GM12878 (cell line): ENCODE measurements around the gene AK8. TPM values are rescaled to one million over a fixed set of nuclear protein-coding genes. Genes with fewer than 3 reads are reported as not detected.

Experiments
- ATAC-seq: fragments of 200-7000 bp; cut with Tn5 transposase; 3 replicates; pipeline ENCODE4 v1.9.1; 2020; ENCODE audit warnings: mild to moderate bottlenecking, moderate library complexity
- BruUV-seq: library from RNA; stranded (reverse); fragments of 400-500 nt; replicated peaks from 2 replicates; lab custom pipeline; 2021; lab: Mats Ljungman, UMichigan
- CTCF ChIA-PET: fragments of 300-600 bp; sonication (Branson Sonifier 250); formaldehyde crosslinking; extraction: SDS; loops from one replicate; lab custom pipeline; 2021; ENCODE audit warnings: inconsistent platforms; lab: Yijun Ruan, JAX
- POLR2A ChIA-PET: fragments of 350-600 bp; formaldehyde crosslinking; extraction: SDS; loops from one replicate; lab custom pipeline; 2021; ENCODE audit warnings: inconsistent platforms; lab: Charles Lee
- RAD21 ChIA-PET: fragments of 300-600 bp; sonication (Branson Sonifier 250); formaldehyde crosslinking; loops from one replicate; lab custom pipeline; 2023; ENCODE audit warnings: antibody characterized with exemption; ENCODE audit not compliant: unreplicated experiment; lab: Charles Lee
- SMC1A ChIA-PET: fragments of 300-600 bp; sonication (Branson Sonifier 250); formaldehyde crosslinking; loops from one replicate; lab custom pipeline; 2023; ENCODE audit not compliant: unreplicated experiment, uncharacterized antibody; lab: Charles Lee
- DNase-seq: peaks from one replicate; pipeline ENCODE4 v3.0.0-alpha.2; 2011; ENCODE audit warnings: low read depth, low spot score
- FAIRE-seq: peaks from 3 replicates; lab custom pipeline; 2011; peaks lifted over from hg19 to GRCh38; lab: Jason Lieb, UNC
- H2AFZ ChIP-seq: 2 replicates; pipeline ENCODE4 v1.6.0; 2011; ENCODE audit warnings: low read depth, low read length, control low read depth; ENCODE audit not compliant: control insufficient read depth
- H3K27ac ChIP-seq: 2 replicates; pipeline ENCODE4 v1.5.1; 2011; ENCODE audit warnings: control low read depth; ENCODE audit not compliant: control insufficient read depth, insufficient read depth
- H3K27me3 ChIP-seq, 2 experiments: replicated peaks in 1 of 2; 2 replicates each; pipeline versions ENCODE4 v1.6.0 to v1.6.1; 2011; ENCODE audit warnings: low read length in 1 of 2; ENCODE audit not compliant: control insufficient read depth in 2 of 2, insufficient read depth in 2 of 2
- H3K36me3 ChIP-seq, 2 experiments: 2 replicates each; pipeline ENCODE4 v1.5.1; 2011; ENCODE audit warnings: low read length in 1 of 2; ENCODE audit not compliant: control insufficient read depth in 2 of 2, insufficient read depth in 2 of 2
- H3K4me1 ChIP-seq: 2 replicates; pipeline ENCODE4 v1.6.1; 2011; ENCODE audit warnings: mild to moderate bottlenecking, low read length, moderate library complexity, mixed read lengths; ENCODE audit not compliant: control insufficient read depth, insufficient read depth
- H3K4me2 ChIP-seq: 2 replicates; pipeline ENCODE4 v1.6.0; 2011; ENCODE audit warnings: control low read depth; ENCODE audit not compliant: control insufficient read depth, insufficient read depth
- H3K4me3 ChIP-seq: fragments of 200-600 bp; sonication (generic); 2 replicates; pipeline ENCODE4 v1.5.1; 2016
- H3K79me2 ChIP-seq: 2 replicates; pipeline ENCODE4 v1.6.0; 2011; ENCODE audit warnings: low read length; ENCODE audit not compliant: control insufficient read depth, insufficient read depth
- H3K9ac ChIP-seq: 2 replicates; pipeline ENCODE4 v1.8.0; 2011; ENCODE audit warnings: low read length, control low read depth, mixed read lengths; ENCODE audit not compliant: control insufficient read depth, insufficient read depth
- H3K9me3 ChIP-seq: replicated peaks from 3 replicates; pipeline ENCODE4 v1.5.1; 2011; ENCODE audit warnings: mild to moderate bottlenecking, low read length; ENCODE audit not compliant: control insufficient read depth, insufficient read depth
- H4K20me1 ChIP-seq: 2 replicates; pipeline ENCODE4 v1.6.0; 2011; ENCODE audit not compliant: control insufficient read depth, insufficient read depth
- CHD1 ChIP-seq: IDR thresholded peaks from 2 replicates; pipeline ENCODE4 v1.6.1; 2012; ENCODE audit warnings: low read depth, low read length, improper control_type of control experiment
- MEF2B ChIP-seq: fragments of 450-650 bp; IDR thresholded peaks from 2 replicates; pipeline ENCODE4 v1.6.1; 2018; ENCODE audit warnings: mild to moderate bottlenecking, moderate library complexity; ENCODE audit not compliant: partially characterized antibody, poor library complexity, severe bottlenecking
- SMC3 ChIP-seq: IDR thresholded peaks from 2 replicates; pipeline ENCODE4 v1.6.1; 2011; ENCODE audit warnings: low read length, improper control_type of control experiment, borderline replicate concordance
- WGBS: methylation state at CpG from one replicate; pipeline ENCODE4 v1.1.6; 2016; ENCODE audit warnings: low lambda C conversion rate; ENCODE audit not compliant: insufficient replicate concordance, insufficient coverage; ENCODE audit errors: missing lambda C conversion rate; 5-methylcytosine and 5-hydroxymethylcytosine counted together
- in situ Hi-C: fragments of 300-500 bp; cut with MboI; formaldehyde crosslinking; loops from 9 replicates; pipeline ENCODE4 v1.14.3; 2018; ENCODE audit warnings: mixed read lengths
- intact Hi-C: fragments of 100-400 bp; cut with micrococcal nuclease; formaldehyde crosslinking; loops from one replicate; pipeline ENCODE4 v1.14.2; 2022; ENCODE audit not compliant: unreplicated experiment
- polyA plus RNA-seq, 11 experiments: library from polyadenylated mRNA; depleted of rRNA in 4 of 11; unstranded in 6 of 11; stranded (reverse) in 5 of 11; fragments of >200 nt; fragmentation: Nextera tagmentation in 4 of 11; fragmentation: Illumina TruSeq in 1 of 11; extraction: Ambion mirVana in 4 of 11; extraction: Trizol in 1 of 11; gene quantifications; 1 replicate in 1 of 11; 2 replicates in 10 of 11; pipeline versions ENCODE4 v1.2.1 to v1.2.3, GENCODE V29; 2011 to 2016; ENCODE audit warnings: inconsistent platforms in 2 of 11, missing spikeins in 2 of 11, low read depth in 1 of 11
- total RNA-seq, 4 experiments: library from RNA; depleted of rRNA in 3 of 4; stranded (reverse); fragments of >200 nt in 3 of 4; fragmentation: Illumina TruSeq in 1 of 4; extraction: Trizol in 1 of 4; gene quantifications; 2 replicates each; pipeline versions ENCODE4 v1.2.1 to v1.2.3, GENCODE V29; 2013 to 2021
- TF ChIP-seq, protein P1 (sequence below): fragments of 450-650 bp; IDR thresholded peaks from 2 replicates; pipeline ENCODE4 v1.6.1; 2017; ENCODE audit warnings: mild to moderate bottlenecking, low read depth, inconsistent platforms; ENCODE audit not compliant: poor library complexity, severe bottlenecking
- TF ChIP-seq, protein P2 (sequence below): IDR thresholded peaks from 2 replicates; pipeline ENCODE4 v1.6.1; 2011; ENCODE audit warnings: borderline replicate concordance, low read depth, mild to moderate bottlenecking, moderate library complexity, mixed read lengths, low read length; ENCODE audit not compliant: insufficient read depth; ENCODE audit errors: extremely low read length

Gene AK8
- total and polyA plus RNA-seq, 10 of the 15 experiments (the other 5 are each of a cell fraction or from before 2014, with no cell fraction given), result 0.03 to 0.12 (median 0.06) TPM; not detected in 5

DNA sequence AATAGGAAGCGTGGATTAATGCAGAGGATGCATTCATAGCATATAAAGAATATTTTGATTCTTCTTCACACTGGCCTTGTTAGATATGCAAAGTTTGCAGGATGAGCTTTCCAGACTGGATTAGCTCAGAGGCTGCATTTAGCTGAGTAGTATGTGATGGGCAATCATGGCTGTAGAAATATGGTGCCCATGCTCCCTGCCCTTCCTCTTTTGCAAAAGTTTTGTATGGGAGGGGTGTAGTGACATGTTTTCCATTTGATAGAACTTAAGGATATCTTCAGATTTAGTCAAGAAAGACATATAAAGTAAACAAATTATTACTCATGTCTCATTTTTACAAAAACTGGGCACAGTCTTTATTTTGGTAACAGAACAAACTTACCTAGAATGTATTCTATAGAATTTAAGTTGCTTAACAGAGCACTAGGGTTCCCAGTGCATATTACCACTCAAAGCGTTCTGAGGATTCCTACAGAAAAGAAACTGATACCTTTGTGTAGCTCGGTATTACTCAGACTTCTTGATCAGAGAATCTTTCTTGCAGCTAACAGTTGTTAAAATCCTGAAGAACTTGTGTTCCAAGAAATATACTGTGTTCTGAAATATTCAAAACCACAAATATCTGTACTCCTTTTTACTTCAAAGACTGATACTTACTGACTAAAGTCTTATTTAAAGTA is 198.0 kb downstream of the AK8 start (continued):
- TF ChIP-seq, protein P1, sequence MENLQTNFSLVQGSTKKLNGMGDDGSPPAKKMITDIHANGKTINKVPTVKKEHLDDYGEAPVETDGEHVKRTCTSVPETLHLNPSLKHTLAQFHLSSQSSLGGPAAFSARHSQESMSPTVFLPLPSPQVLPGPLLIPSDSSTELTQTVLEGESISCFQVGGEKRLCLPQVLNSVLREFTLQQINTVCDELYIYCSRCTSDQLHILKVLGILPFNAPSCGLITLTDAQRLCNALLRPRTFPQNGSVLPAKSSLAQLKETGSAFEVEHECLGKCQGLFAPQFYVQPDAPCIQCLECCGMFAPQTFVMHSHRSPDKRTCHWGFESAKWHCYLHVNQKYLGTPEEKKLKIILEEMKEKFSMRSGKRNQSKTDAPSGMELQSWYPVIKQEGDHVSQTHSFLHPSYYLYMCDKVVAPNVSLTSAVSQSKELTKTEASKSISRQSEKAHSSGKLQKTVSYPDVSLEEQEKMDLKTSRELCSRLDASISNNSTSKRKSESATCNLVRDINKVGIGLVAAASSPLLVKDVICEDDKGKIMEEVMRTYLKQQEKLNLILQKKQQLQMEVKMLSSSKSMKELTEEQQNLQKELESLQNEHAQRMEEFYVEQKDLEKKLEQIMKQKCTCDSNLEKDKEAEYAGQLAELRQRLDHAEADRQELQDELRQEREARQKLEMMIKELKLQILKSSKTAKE, result no peak
- TF ChIP-seq, all 136 proteins: peak for 0

- ATAC-seq (no peak), DNase-seq (no peak), FAIRE-seq (no peak)
- H3K4me2 ChIP-seq, result no peak overlapping the region
- RAD21 ChIA-PET, result no interaction called here
- in situ Hi-C loops (no loop called here), intact Hi-C loops (loop anchor here (10.0 kb wide), 1 partner anchor 227 kb away; no protein-coding TSS in a partner anchor)
- no peaks in the 10 kb centered on the region for H3K9me3 ChIP-seq
- no peak overlapping the region for H3K27ac ChIP-seq
- H3K4me1 ChIP-seq, result peaks cover 10% of the 10 kb centered on the region
- POLR2A ChIA-PET, result interaction anchor here (0.5 kb wide), 1 partner anchor 25 kb away, joined by 3 read pairs; no protein-coding TSS in a partner anchor
- H3K4me3 ChIP-seq, result no peak overlapping the region
- peaks cover 74% of the 10 kb centered on the region for H3K79me2 ChIP-seq
- CTCF ChIA-PET, result interaction anchor here (1.1 kb wide), 1 partner anchor 265 kb away, joined by 3 read pairs; no protein-coding TSS in a partner anchor
- no peaks in the 10 kb centered on the region for H4K20me1 ChIP-seq
- no TSS peak for BruUV-seq
- H2AFZ ChIP-seq, result no peak overlapping the region
- peaks cover 12 to 16% of the 10 kb centered on the region in 2 experiments for H3K36me3 ChIP-seq
- over 99% methylated on average over 8 of the region's 8 CpGs for WGBS
- no peaks in the 10 kb centered on the region for H3K27me3 ChIP-seq
- no peak overlapping the region for H3K9ac ChIP-seq
- SMC1A ChIA-PET, result no interaction called here
- TF ChIP-seq, protein P2, sequence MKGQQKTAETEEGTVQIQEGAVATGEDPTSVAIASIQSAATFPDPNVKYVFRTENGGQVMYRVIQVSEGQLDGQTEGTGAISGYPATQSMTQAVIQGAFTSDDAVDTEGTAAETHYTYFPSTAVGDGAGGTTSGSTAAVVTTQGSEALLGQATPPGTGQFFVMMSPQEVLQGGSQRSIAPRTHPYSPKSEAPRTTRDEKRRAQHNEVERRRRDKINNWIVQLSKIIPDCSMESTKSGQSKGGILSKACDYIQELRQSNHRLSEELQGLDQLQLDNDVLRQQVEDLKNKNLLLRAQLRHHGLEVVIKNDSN, result no peak
- TF ChIP-seq CHD1, result no peak
- no peak for TF ChIP-seq SMC3
- no peak for TF ChIP-seq MEF2B
Measured at GRCh38 chr9:132677976-132678375, 200.1 kb downstream of the AK8 start.

Other genes with a start within 250 kb of the AK8 start
Only the 7 nearest of the 8 such genes appear.
- 19.9 and 20.2 TPM in 2 replicates for gene DDX31, start 208.3 kb downstream of the AK8 start, total RNA-seq (2014; rRNA removed)
- 20.9 and 21.2 TPM in 2 replicates for gene DDX31, start 208.3 kb downstream of the AK8 start, total RNA-seq (2014; rRNA removed; fragmentation: Illumina TruSeq; extraction: Trizol)
- 21.7 and 25.6 TPM in 2 replicates for gene DDX31, start 208.3 kb downstream of the AK8 start, total RNA-seq (2021)
- gene DDX31, start 208.3 kb downstream of the AK8 start, polyA plus RNA-seq (2011; rRNA removed), result 30.3 and 30.8 TPM in 2 replicates
- 22.8 and 23.2 TPM in 2 replicates for gene DDX31, start 208.3 kb downstream of the AK8 start, polyA plus RNA-seq (2014; fragmentation: Illumina TruSeq; extraction: Trizol)
- gene DDX31, start 208.3 kb downstream of the AK8 start, polyA plus RNA-seq (2014; fragmentation: Nextera tagmentation; extraction: Ambion mirVana), result 10 to 100 TPM; 12.1 to 14.6 TPM
- 21.1 and 23.7 TPM in 2 replicates for gene DDX31, start 208.3 kb downstream of the AK8 start, polyA plus RNA-seq (2014; rRNA removed)
- 10 to 100 TPM; 20.0 to 20.5 TPM for gene DDX31, start 208.3 kb downstream of the AK8 start, polyA plus RNA-seq (2016; fragmentation: Nextera tagmentation; extraction: Ambion mirVana)
- gene GTF3C4, start 207.8 kb downstream of the AK8 start, total RNA-seq (2014; rRNA removed), result 15.2 and 16.6 TPM in 2 replicates
- gene GTF3C4, start 207.8 kb downstream of the AK8 start, total RNA-seq (2014; rRNA removed; fragmentation: Illumina TruSeq; extraction: Trizol), result 10.7 and 11.0 TPM in 2 replicates
- 15.9 and 18.9 TPM in 2 replicates for gene GTF3C4, start 207.8 kb downstream of the AK8 start, total RNA-seq (2021)
- gene GTF3C4, start 207.8 kb downstream of the AK8 start, polyA plus RNA-seq (2011; rRNA removed), result 7.1 and 7.3 TPM in 2 replicates
- gene GTF3C4, start 207.8 kb downstream of the AK8 start, polyA plus RNA-seq (2014; fragmentation: Illumina TruSeq; extraction: Trizol), result 14.3 and 15.7 TPM in 2 replicates
- gene GTF3C4, start 207.8 kb downstream of the AK8 start, polyA plus RNA-seq (2014; fragmentation: Nextera tagmentation; extraction: Ambion mirVana), result 1 to 10 TPM; 3.2 to 5.1 TPM
- gene GTF3C4, start 207.8 kb downstream of the AK8 start, polyA plus RNA-seq (2014; rRNA removed), result 8.1 and 8.9 TPM in 2 replicates
- 1 to 10 TPM; 7.3 to 7.5 TPM for gene GTF3C4, start 207.8 kb downstream of the AK8 start, polyA plus RNA-seq (2016; fragmentation: Nextera tagmentation; extraction: Ambion mirVana)
- 0.68 and 0.82 TPM in 2 replicates for gene SPACA9, start 614 bp upstream of the AK8 start, total RNA-seq (2014; rRNA removed)
- gene SPACA9, start 614 bp upstream of the AK8 start, total RNA-seq (2014; rRNA removed; fragmentation: Illumina TruSeq; extraction: Trizol), result 0.69 and 1.0 TPM in 2 replicates
- 1.6 and 2.1 TPM in 2 replicates for gene SPACA9, start 614 bp upstream of the AK8 start, total RNA-seq (2021)
- gene SPACA9, start 614 bp upstream of the AK8 start, polyA plus RNA-seq (2011; rRNA removed), result 0.19 and 0.72 TPM in 2 replicates
- 0.25 and 1.0 TPM in 2 replicates for gene SPACA9, start 614 bp upstream of the AK8 start, polyA plus RNA-seq (2014; fragmentation: Illumina TruSeq; extraction: Trizol)
- gene SPACA9, start 614 bp upstream of the AK8 start, polyA plus RNA-seq (2014; fragmentation: Nextera tagmentation; extraction: Ambion mirVana), result 1 to 10 TPM in 1 of 2 experiments, under 1 TPM in 1; 0.71 to 1.2 TPM
- gene SPACA9, start 614 bp upstream of the AK8 start, polyA plus RNA-seq (2014; rRNA removed), result 0.60 and 0.73 TPM in 2 replicates
- 1 to 10 TPM; 1.6 to 2.9 TPM for gene SPACA9, start 614 bp upstream of the AK8 start, polyA plus RNA-seq (2016; fragmentation: Nextera tagmentation; extraction: Ambion mirVana)
- gene TSC1, start 66.3 kb upstream of the AK8 start, total RNA-seq (2014; rRNA removed), result 15.6 and 16.0 TPM in 2 replicates
- 14.3 and 15.8 TPM in 2 replicates for gene TSC1, start 66.3 kb upstream of the AK8 start, total RNA-seq (2014; rRNA removed; fragmentation: Illumina TruSeq; extraction: Trizol)
- gene TSC1, start 66.3 kb upstream of the AK8 start, total RNA-seq (2021), result 24.1 and 25.4 TPM in 2 replicates
- gene TSC1, start 66.3 kb upstream of the AK8 start, polyA plus RNA-seq (2011; rRNA removed), result 37.6 and 48.0 TPM in 2 replicates
- 21.2 and 26.3 TPM in 2 replicates for gene TSC1, start 66.3 kb upstream of the AK8 start, polyA plus RNA-seq (2014; fragmentation: Illumina TruSeq; extraction: Trizol)
- 1 to 10 TPM; 4.0 to 4.6 TPM for gene TSC1, start 66.3 kb upstream of the AK8 start, polyA plus RNA-seq (2014; fragmentation: Nextera tagmentation; extraction: Ambion mirVana)
- 13.2 and 14.3 TPM in 2 replicates for gene TSC1, start 66.3 kb upstream of the AK8 start, polyA plus RNA-seq (2014; rRNA removed)
- 10 to 100 TPM; 14.0 to 16.6 TPM for gene TSC1, start 66.3 kb upstream of the AK8 start, polyA plus RNA-seq (2016; fragmentation: Nextera tagmentation; extraction: Ambion mirVana)
- not detected in 2 replicates for gene GFI1B, start 100.4 kb upstream of the AK8 start, total RNA-seq (2014; rRNA removed)
- not detected in 2 replicates for gene GFI1B, start 100.4 kb upstream of the AK8 start, total RNA-seq (2014; rRNA removed; fragmentation: Illumina TruSeq; extraction: Trizol)
- not detected in 2 replicates for gene GFI1B, start 100.4 kb upstream of the AK8 start, total RNA-seq (2021)
- gene GFI1B, start 100.4 kb upstream of the AK8 start, polyA plus RNA-seq (2011; rRNA removed), result 0.11 and 0.29 TPM in 2 replicates
- 0.04 TPM in 1 of 2 replicates, not detected in the other for gene GFI1B, start 100.4 kb upstream of the AK8 start, polyA plus RNA-seq (2014; fragmentation: Illumina TruSeq; extraction: Trizol)
- gene GFI1B, start 100.4 kb upstream of the AK8 start, polyA plus RNA-seq (2014; fragmentation: Nextera tagmentation; extraction: Ambion mirVana), result not detected
- gene GFI1B, start 100.4 kb upstream of the AK8 start, polyA plus RNA-seq (2014; rRNA removed), result not detected in 2 replicates
- gene GFI1B, start 100.4 kb upstream of the AK8 start, polyA plus RNA-seq (2016; fragmentation: Nextera tagmentation; extraction: Ambion mirVana), result under 1 TPM in 1 of 2 experiments, not detected in 1; 0.05 TPM
- 72.8 and 73.3 TPM in 2 replicates for gene GTF3C5, start 152.7 kb upstream of the AK8 start, total RNA-seq (2014; rRNA removed)
- gene GTF3C5, start 152.7 kb upstream of the AK8 start, total RNA-seq (2014; rRNA removed; fragmentation: Illumina TruSeq; extraction: Trizol), result 46.5 and 49.3 TPM in 2 replicates
- gene GTF3C5, start 152.7 kb upstream of the AK8 start, total RNA-seq (2021), result 59.3 and 68.2 TPM in 2 replicates
- 49.9 and 78.8 TPM in 2 replicates for gene GTF3C5, start 152.7 kb upstream of the AK8 start, polyA plus RNA-seq (2011; rRNA removed)
- gene GTF3C5, start 152.7 kb upstream of the AK8 start, polyA plus RNA-seq (2014; fragmentation: Illumina TruSeq; extraction: Trizol), result 33.8 and 52.0 TPM in 2 replicates
- 1 to 10 TPM; 2.2 to 6.9 TPM for gene GTF3C5, start 152.7 kb upstream of the AK8 start, polyA plus RNA-seq (2014; fragmentation: Nextera tagmentation; extraction: Ambion mirVana)
- 69.2 and 69.4 TPM in 2 replicates for gene GTF3C5, start 152.7 kb upstream of the AK8 start, polyA plus RNA-seq (2014; rRNA removed)
- gene GTF3C5, start 152.7 kb upstream of the AK8 start, polyA plus RNA-seq (2016; fragmentation: Nextera tagmentation; extraction: Ambion mirVana), result 10 to 100 TPM; 75.6 to 81.1 TPM
- 0.23 and 0.27 TPM in 2 replicates for gene CEL, start 183.7 kb upstream of the AK8 start, total RNA-seq (2014; rRNA removed)
- 0.36 and 0.41 TPM in 2 replicates for gene CEL, start 183.7 kb upstream of the AK8 start, total RNA-seq (2014; rRNA removed; fragmentation: Illumina TruSeq; extraction: Trizol)
- 4.1 and 4.6 TPM in 2 replicates for gene CEL, start 183.7 kb upstream of the AK8 start, total RNA-seq (2021)
- gene CEL, start 183.7 kb upstream of the AK8 start, polyA plus RNA-seq (2011; rRNA removed), result 0.04 and 0.15 TPM in 2 replicates
- gene CEL, start 183.7 kb upstream of the AK8 start, polyA plus RNA-seq (2014; fragmentation: Illumina TruSeq; extraction: Trizol), result 0.25 and 0.51 TPM in 2 replicates
- gene CEL, start 183.7 kb upstream of the AK8 start, polyA plus RNA-seq (2014; fragmentation: Nextera tagmentation; extraction: Ambion mirVana), result not detected
- 0.80 and 1.2 TPM in 2 replicates for gene CEL, start 183.7 kb upstream of the AK8 start, polyA plus RNA-seq (2014; rRNA removed)
- under 1 TPM; 0.05 to 0.15 TPM for gene CEL, start 183.7 kb upstream of the AK8 start, polyA plus RNA-seq (2016; fragmentation: Nextera tagmentation; extraction: Ambion mirVana)